ENCODE results near the gene MAST4.

- TF ChIP-seq CTCF (IDR thresholded peaks at IDR 0.05) (no peak), EZH2 (IDR thresholded peaks at IDR 0.05) (no peak)
Observed at GRCh38 chr5:66939094-66939493, 342.9 kb downstream of the MAST4 start.

All from neural progenitor cell (in vitro differentiated cells).